Gastrocnemius medialis (tissue), 4 donors: ENCODE results near the gene SSU72.

Source experiments
- POLR2A ChIP-seq, 2 donors: fragments of 450-650 bp; IDR thresholded peaks; one replicate each; pipeline ENCODE4 v1.6.1; 2017; ENCODE audit warnings: antibody characterized with exemption in 2 of 2, mild to moderate bottlenecking in 2 of 2, moderate library complexity in 2 of 2
- TF ChIP-seq, protein P1 (sequence below), 5 experiments: fragments of 450-650 bp in 3 of 5; fragments of 200-600 bp in 2 of 5; sonication (generic) in 2 of 5; IDR thresholded peaks in 4 of 5; conservative IDR thresholded peaks in 1 of 5; 1 replicate in 4 of 5; 2 replicates in 1 of 5; pipeline ENCODE4 v1.5.1; 2016 to 2019; ENCODE audit warnings: antibody characterized with exemption in 5 of 5, mild to moderate bottlenecking in 3 of 5, moderate library complexity in 3 of 5

DNA sequence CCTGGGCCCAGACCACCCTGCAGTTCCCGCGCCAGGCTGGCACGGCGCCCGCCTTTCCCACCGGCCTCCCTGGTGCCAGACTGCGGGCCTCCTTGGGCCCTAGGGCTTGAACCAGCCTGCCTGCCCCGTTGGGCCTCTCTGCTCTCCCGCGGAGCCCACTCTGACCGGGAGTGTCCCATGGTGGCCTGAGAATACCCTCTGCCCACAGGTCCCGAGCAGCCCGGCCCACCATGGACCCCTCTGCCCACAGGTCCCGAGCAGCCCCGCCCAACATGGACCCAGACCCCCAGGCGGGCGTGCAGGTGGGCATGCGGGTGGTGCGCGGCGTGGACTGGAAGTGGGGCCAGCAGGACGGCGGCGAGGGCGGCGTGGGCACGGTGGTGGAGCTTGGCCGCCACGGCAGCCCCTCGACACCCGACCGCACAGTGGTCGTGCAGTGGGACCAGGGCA is 48.5 kb upstream of the SSU72 start:
- TF ChIP-seq, protein P1, sequence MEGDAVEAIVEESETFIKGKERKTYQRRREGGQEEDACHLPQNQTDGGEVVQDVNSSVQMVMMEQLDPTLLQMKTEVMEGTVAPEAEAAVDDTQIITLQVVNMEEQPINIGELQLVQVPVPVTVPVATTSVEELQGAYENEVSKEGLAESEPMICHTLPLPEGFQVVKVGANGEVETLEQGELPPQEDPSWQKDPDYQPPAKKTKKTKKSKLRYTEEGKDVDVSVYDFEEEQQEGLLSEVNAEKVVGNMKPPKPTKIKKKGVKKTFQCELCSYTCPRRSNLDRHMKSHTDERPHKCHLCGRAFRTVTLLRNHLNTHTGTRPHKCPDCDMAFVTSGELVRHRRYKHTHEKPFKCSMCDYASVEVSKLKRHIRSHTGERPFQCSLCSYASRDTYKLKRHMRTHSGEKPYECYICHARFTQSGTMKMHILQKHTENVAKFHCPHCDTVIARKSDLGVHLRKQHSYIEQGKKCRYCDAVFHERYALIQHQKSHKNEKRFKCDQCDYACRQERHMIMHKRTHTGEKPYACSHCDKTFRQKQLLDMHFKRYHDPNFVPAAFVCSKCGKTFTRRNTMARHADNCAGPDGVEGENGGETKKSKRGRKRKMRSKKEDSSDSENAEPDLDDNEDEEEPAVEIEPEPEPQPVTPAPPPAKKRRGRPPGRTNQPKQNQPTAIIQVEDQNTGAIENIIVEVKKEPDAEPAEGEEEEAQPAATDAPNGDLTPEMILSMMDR (IDR thresholded peaks at IDR 0.05 in 4 of 5, conservative IDR thresholded peaks at IDR 0.05 in 1 of 5), result no peak
- TF ChIP-seq POLR2A (IDR thresholded peaks at IDR 0.05), result no peak
